ENCODE data around the gene SYNE2. TPM values are rescaled to one million over a fixed set of nuclear protein-coding genes. Genes with fewer than 3 reads are reported as not detected.

The SYNE2 gene
- total RNA-seq, 4 donors from 2014 or later = 92.4 to 165 (median 98.3) TPM

DNA sequence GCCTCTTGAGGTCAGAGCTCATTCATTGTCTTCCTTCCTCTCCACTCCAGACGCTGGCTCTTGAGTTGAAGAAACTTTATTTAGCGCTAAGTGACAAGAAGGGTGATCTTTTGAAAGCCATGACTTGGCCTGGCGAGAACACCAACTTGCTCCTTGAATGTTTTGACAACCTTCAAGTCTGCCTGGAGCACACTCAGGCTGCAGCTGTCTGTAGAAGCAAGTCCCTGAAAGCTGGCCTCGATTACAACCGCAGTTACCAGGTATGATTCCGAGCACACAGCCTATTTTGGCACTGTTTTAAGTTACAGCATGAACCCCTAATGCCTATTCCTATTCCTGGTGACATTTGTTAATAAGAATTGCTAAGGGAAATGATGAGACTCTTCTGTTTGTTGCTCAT lies 273.7 kb downstream of the SYNE2 start:
- Histone ChIP-seq H3K27ac (replicated peaks in 1 of 4) (no peak overlapping the region), H3K9me3 (no peaks in the 10 kb centered on the region), H3K4me3 (no peak overlapping the region), H3K36me3 (peaks cover 29 to 97% (median 74%) of the 10 kb centered on the region in 4 donors), H3K4me1 (no peaks in the 10 kb centered on the region), H3K27me3 (no peaks in the 10 kb centered on the region)
- intact Hi-C loops (cut with DNase I) = no loop called here
- no peak for TF ChIP-seq POLR2A (IDR thresholded peaks at IDR 0.05; ENCODE audit: low read depth)
- TF ChIP-seq EP300 (IDR thresholded peaks at IDR 0.05) = no peak
- TF ChIP-seq, protein P1, sequence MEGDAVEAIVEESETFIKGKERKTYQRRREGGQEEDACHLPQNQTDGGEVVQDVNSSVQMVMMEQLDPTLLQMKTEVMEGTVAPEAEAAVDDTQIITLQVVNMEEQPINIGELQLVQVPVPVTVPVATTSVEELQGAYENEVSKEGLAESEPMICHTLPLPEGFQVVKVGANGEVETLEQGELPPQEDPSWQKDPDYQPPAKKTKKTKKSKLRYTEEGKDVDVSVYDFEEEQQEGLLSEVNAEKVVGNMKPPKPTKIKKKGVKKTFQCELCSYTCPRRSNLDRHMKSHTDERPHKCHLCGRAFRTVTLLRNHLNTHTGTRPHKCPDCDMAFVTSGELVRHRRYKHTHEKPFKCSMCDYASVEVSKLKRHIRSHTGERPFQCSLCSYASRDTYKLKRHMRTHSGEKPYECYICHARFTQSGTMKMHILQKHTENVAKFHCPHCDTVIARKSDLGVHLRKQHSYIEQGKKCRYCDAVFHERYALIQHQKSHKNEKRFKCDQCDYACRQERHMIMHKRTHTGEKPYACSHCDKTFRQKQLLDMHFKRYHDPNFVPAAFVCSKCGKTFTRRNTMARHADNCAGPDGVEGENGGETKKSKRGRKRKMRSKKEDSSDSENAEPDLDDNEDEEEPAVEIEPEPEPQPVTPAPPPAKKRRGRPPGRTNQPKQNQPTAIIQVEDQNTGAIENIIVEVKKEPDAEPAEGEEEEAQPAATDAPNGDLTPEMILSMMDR (IDR thresholded peaks at IDR 0.05) = no peak
- no peak for TF ChIP-seq POLR2AphosphoS5 (IDR thresholded peaks at IDR 0.05)
- DNase-seq (ENCODE audit: extremely low spot score) = no peak
- WGBS = 96% methylated on average over 6 of the region's 6 CpGs

DNA sequence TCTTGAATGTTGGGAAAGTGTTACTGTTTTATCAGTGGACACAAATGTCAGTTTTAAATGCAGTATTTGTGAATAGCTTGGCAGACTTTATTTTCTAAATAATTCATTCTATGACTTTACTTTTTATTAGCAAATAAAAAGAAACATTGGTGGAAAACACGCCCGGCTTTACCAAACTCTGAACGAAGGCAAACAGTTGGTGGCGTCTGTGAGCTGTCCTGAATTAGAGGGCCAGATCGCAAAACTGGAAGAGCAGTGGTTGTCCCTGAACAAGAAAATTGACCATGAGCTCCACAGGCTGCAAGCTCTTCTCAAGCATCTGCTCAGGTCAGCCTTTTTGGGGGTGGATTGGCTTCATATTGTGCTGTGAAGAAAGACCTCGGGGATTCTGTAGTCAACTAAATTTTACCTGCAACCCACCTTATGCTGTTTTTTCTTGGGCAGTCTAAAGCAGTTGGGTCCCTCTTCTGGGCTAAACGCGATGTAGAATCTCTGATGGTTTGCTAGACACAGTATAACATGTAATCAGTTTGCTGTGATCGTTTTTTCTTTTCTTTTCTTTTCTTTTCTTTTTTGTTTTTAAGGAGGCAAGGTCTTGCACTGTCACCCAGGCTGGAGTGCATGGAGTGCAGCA lies 285.0 kb downstream of the SYNE2 start:
- Histone ChIP-seq H3K9me3 (no peaks in the 10 kb centered on the region), H3K27ac (replicated peaks in 1 of 4) (no peak overlapping the region), H3K27me3 (no peaks in the 10 kb centered on the region), H3K4me1 (no peaks in the 10 kb centered on the region), H3K4me3 (no peak overlapping the region), H3K36me3 (peaks cover 56 to 94% (median 71%) of the 10 kb centered on the region in 4 donors)
- no peak for DNase-seq (ENCODE audit: extremely low spot score)
- 88% methylated on average over 9 of the region's 9 CpGs for WGBS
- no peak for TF ChIP-seq POLR2A (IDR thresholded peaks at IDR 0.05; ENCODE audit: low read depth)
- no peak for TF ChIP-seq POLR2AphosphoS5 (IDR thresholded peaks at IDR 0.05)
- TF ChIP-seq EP300 (IDR thresholded peaks at IDR 0.05) = no peak
- TF ChIP-seq, protein P1 (IDR thresholded peaks at IDR 0.05) = no peak
- intact Hi-C loops (cut with DNase I) = no loop called here

DNA sequence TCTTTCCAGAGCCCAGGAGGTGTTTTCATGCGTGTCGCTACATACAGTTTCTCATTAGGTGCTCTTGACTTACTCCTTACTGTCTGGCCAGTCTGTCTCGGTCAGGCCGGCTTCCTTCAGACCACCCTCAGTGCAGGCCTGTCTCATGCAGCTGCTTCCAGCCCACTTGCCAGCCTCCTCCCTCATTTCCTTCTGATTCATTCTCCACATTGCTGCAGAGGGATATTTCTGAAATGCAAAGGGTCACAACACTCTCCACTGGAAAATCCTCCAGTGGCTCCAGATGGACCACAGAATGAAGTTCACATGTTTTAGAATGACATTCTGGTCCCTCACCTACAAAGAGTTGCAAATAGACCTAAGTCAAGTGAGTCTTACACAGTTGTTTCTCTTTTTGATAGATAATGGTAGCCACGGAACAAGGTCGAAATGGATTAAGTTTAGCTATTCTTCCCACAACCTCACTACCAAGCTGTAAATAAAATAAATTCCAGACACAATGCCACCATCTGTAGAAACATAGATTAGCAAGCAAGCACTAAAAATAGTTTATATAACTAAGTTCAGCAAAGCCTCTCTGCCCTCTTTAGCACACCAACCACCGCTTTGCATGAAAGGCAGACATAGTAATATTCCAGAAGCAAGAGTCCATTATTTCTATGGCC lies 294.5 kb downstream of the SYNE2 start:
- intact Hi-C loops (cut with DNase I) = no loop called here
- peaks cover 0 to 4% (median 0%) of the 10 kb centered on the region in 4 donors for H3K4me1 ChIP-seq
- 86% methylated on average over 7 of the region's 7 CpGs for WGBS
- no peaks in the 10 kb centered on the region for H3K27me3 ChIP-seq
- no peak overlapping the region for H3K27ac ChIP-seq (replicated peaks in 1 of 4)
- TF ChIP-seq POLR2A (IDR thresholded peaks at IDR 0.05; ENCODE audit: low read depth) = no peak
- TF ChIP-seq POLR2AphosphoS5 (IDR thresholded peaks at IDR 0.05) = no peak
- TF ChIP-seq EP300 (IDR thresholded peaks at IDR 0.05) = no peak
- TF ChIP-seq, protein P1 (IDR thresholded peaks at IDR 0.05) = no peak
- no peaks in the 10 kb centered on the region for H3K9me3 ChIP-seq
- H3K4me3 ChIP-seq = no peak overlapping the region
- no peak for DNase-seq (ENCODE audit: extremely low spot score)
- peaks cover 23 to 74% (median 49%) of the 10 kb centered on the region in 4 donors for H3K36me3 ChIP-seq

DNA sequence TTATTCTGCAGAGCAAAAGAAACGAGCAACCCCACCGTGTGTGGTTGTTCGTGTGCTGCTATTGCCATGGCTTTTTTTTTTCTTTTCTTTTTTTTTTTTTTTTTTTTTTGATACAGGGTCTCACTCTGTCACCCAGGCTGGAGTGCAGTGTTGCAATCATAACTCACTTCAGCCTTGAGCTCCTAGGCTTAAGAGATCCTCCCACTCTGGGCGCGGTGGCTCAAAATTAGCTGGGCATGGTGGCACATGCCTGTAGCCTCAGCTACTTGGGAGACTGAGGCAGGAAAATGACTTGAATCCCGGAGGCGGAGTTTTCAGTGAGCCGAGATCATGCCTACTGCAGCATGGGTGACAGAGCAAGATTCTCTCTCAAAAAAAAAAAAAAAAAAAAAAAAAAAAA lies 297.1 kb downstream of the SYNE2 start:
- Histone ChIP-seq H3K9me3 (no peaks in the 10 kb centered on the region), H3K4me1 (peaks cover 0 to 4% (median 0%) of the 10 kb centered on the region in 4 donors), H3K27ac (replicated peaks in 1 of 4) (no peak overlapping the region), H3K36me3 (peaks cover 9 to 74% (median 45%) of the 10 kb centered on the region in 4 donors), H3K4me3 (no peak overlapping the region), H3K27me3 (no peaks in the 10 kb centered on the region)
- TF ChIP-seq, protein P1 (IDR thresholded peaks at IDR 0.05) = no peak
- no peak for TF ChIP-seq EP300 (IDR thresholded peaks at IDR 0.05)
- TF ChIP-seq POLR2A (IDR thresholded peaks at IDR 0.05; ENCODE audit: low read depth) = no peak
- no peak for TF ChIP-seq POLR2AphosphoS5 (IDR thresholded peaks at IDR 0.05)
- DNase-seq (ENCODE audit: extremely low spot score) = no peak
- WGBS = 98% methylated on average over 8 of the region's 8 CpGs
- intact Hi-C loops (cut with DNase I) = no loop called here

All from esophagus muscularis mucosa (tissue), 4 donors.